Memory B cell (primary cell): ENCODE measurements around the gene RIOK1.

Source experiments
- ATAC-seq: fragments of 150-1000 bp; cut with Tn5 transposase; 2 replicates; pipeline ENCODE4 v1.10.0; 2021; ENCODE audit warnings: low read depth, mild to moderate bottlenecking, moderate library complexity
- DNase-seq, 2 donors: peaks; one replicate each; pipeline ENCODE4 v3.0.0; 2022; ENCODE audit warnings: low spot score in 2 of 2
- H3K27ac Mint-ChIP-seq: one replicate; pipeline ENCODE4 v1.8.0; 2022; ENCODE audit warnings: mild to moderate bottlenecking, moderate library complexity, mixed read lengths
- H3K27me3 Mint-ChIP-seq: one replicate; pipeline ENCODE4 v1.8.0; 2022; ENCODE audit warnings: mixed read lengths
- H3K36me3 Mint-ChIP-seq: one replicate; pipeline ENCODE4 v1.8.0; 2022; ENCODE audit warnings: mild to moderate bottlenecking, mixed read lengths
- H3K4me1 Mint-ChIP-seq: one replicate; pipeline ENCODE4 v1.8.0; 2022; ENCODE audit warnings: mixed read lengths
- H3K4me3 Mint-ChIP-seq: one replicate; pipeline ENCODE4 v1.8.0; 2022; ENCODE audit warnings: mild to moderate bottlenecking, moderate library complexity, mixed read lengths
- H3K9me3 Mint-ChIP-seq: one replicate; pipeline ENCODE4 v1.8.0; 2022; ENCODE audit warnings: mixed read lengths

The RIOK1 gene

DNA sequence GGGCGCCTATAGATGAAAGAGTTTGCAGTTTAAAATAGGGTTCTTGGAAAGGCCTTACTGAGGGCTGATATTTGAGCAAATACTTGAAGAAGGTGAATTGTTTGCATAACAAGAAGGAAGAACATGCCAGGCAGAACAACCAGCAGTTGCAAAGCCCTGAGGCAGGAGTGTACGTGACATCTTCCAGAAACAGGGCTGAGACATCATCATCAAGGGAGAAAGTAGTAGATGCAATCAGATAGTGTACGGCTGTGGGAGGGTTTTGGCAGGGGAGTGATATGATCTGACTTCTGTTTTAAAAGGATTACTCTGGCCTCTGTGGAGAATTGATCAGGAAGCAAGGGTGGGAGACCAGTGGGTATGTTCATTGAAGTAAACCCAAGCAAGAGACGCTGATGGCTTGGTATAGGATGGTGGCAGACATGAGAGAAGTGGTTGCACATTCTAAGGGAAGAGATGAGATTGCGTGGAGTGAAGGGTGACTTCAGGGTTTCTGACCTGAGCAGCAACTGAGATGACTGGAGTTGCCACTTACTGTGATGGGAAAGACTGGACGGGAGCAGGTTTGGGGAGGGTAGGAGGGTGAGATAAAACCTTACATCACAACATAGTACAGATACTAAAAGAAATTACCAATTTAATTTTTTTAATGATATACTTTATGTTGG lies 28.8 kb downstream of the RIOK1 start:
- Mint-ChIP-seq H3K9me3 (no peaks in the 10 kb centered on the region), H3K4me3 (no peak overlapping the region), H3K27ac (no peak overlapping the region), H3K36me3 (peaks cover 34% of the 10 kb centered on the region), H3K4me1 (no peaks in the 10 kb centered on the region), H3K27me3 (no peaks in the 10 kb centered on the region)
- ATAC-seq (no peak), DNase-seq (no peak)

DNA sequence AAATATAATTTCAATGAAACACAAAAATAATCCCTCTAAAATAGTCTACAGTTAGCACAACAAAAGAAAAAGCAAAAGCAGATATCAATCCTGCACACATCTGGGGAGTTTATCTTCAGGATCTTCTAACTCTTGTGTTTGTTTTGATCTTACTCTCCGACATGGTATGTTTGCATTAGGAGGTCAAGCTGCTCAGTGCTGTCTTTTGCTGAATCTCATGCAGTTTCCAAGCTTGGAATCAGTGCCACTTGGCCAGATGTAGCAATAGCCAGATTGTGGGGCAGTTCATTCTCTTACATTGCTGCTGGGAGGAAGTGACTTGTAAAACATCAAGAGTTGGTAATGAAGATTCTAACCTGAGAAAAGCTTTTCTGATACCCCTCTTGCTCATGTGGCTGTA lies 29.5 kb downstream of the RIOK1 start:
- Mint-ChIP-seq H3K36me3 (peaks cover 29% of the 10 kb centered on the region), H3K27ac (peak overlapping the region; percentile 38), H3K4me3 (no peak overlapping the region), H3K9me3 (no peaks in the 10 kb centered on the region), H3K27me3 (no peaks in the 10 kb centered on the region), H3K4me1 (no peaks in the 10 kb centered on the region)
- ATAC-seq = no peak
- DNase-seq = no peak

DNA sequence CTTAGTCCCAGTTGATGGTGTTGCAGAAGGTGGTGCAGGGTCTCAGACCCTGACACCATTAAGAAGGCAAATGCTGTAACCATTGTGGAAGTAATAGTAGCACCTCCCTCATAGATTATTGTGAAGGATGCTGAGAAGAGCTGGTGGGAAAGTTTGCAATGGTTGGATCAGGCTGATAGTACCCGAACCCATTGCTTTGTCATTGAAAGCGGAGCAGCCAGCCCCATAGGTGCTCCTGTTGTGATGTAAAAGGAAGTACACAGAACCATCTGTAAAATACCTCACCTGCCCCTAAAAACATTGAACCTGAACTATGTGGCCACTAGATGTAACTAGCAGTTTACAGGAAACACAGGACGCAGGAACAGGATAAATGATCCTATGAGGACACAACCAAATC lies 31.5 kb downstream of the RIOK1 start:
- no peak for DNase-seq
- Mint-ChIP-seq H3K27ac (no peak overlapping the region), H3K9me3 (no peaks in the 10 kb centered on the region), H3K4me3 (no peak overlapping the region), H3K4me1 (no peaks in the 10 kb centered on the region), H3K36me3 (peaks cover 16% of the 10 kb centered on the region), H3K27me3 (no peaks in the 10 kb centered on the region)
- no peak for ATAC-seq

DNA sequence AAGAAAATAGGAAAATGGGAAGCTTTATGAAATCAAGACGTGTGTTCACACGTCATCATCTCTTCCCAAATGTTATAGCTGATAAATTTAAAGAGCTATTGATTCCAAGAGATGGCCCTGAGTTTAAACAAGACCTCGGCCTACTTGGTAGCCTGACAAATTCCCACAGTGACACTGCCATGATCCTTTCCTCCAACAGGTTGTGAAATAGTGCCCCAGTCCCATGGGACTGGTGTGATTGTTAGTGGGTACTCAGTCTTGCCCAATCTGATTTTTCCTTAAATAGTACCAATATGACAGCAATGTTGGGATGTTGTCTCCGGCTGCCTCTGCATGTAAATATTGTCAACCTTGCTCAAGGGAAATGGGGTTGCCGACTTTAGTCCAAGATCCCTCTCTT lies 34.5 kb downstream of the RIOK1 start:
- Mint-ChIP-seq H3K27me3 (no peaks in the 10 kb centered on the region), H3K4me1 (no peaks in the 10 kb centered on the region), H3K36me3 (peaks cover 3% of the 10 kb centered on the region), H3K9me3 (no peaks in the 10 kb centered on the region), H3K27ac (no peak overlapping the region), H3K4me3 (no peak overlapping the region)
- DNase-seq = no peak
- no peak for ATAC-seq

DNA sequence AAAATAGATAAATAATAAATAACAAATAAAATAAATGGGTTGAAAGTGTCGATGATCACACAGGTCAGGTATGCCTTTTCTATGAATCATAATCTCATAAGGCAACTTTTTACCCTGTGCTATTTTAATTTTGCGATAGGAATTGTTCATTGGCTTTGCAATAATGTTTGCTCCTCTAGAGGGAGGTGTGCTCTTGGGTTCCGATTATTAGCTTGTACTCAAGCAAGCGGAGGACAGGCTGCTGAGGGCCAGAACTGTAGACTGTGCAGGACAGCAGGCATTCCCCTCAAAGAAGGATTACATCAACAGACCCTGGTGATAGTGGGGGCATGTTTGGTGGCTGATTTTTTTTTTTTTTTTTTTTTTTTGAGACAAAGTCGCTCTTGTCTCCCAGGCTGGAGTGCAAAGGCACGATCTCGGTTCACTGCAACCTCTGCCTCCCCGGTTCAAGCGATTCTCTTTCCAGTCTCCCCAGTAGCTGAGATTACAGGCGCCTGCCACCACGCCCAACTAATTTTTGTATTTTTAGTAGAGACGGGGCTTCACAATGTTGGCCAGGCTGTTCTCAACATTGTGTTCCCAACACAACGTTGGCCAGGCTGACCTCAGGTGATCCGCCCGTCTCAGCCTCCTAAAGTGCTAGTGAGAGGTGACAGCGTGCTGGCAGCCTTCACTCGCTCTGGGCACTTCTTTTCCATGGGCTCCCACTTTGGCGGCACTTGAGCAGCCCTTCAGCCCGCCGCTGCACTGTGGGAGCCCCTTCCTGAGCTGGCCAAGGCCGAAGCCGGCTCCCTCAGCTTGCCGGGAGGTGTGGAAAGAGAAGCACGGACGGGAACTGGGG lies 35.6 kb downstream of the RIOK1 start:
- no peak for DNase-seq
- H3K4me3 Mint-ChIP-seq = no peak overlapping the region
- no peak overlapping the region for H3K27ac Mint-ChIP-seq
- peaks cover 1% of the 10 kb centered on the region for H3K36me3 Mint-ChIP-seq
- no peaks in the 10 kb centered on the region for H3K4me1 Mint-ChIP-seq
- no peaks in the 10 kb centered on the region for H3K27me3 Mint-ChIP-seq
- ATAC-seq = peak; percentile 49
- no peaks in the 10 kb centered on the region for H3K9me3 Mint-ChIP-seq

DNA sequence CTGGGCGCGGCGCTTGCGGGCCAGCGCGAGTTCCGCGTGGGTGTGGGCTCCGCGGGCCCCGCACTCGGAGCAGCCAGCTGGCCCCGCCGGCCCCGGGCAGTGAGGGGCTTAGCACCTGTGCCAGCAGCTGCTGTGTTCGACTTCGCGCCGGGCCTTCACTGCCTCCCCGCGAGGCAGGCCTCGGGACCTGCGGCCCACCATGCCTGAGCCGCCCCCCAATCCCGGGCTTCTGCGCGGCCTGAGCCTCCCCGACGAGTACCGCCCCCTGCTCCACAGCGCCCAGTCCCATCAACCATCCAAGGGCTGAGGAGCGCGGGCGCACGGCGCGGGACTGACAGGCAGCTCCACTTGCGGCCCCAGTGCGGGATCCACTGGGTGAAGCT lies 36.2 kb downstream of the RIOK1 start:
- Mint-ChIP-seq H3K36me3 (no peaks in the 10 kb centered on the region), H3K4me3 (no peak overlapping the region), H3K9me3 (no peaks in the 10 kb centered on the region), H3K27ac (no peak overlapping the region), H3K27me3 (no peaks in the 10 kb centered on the region), H3K4me1 (no peaks in the 10 kb centered on the region)
- DNase-seq (no peak), ATAC-seq (no peak)

DNA sequence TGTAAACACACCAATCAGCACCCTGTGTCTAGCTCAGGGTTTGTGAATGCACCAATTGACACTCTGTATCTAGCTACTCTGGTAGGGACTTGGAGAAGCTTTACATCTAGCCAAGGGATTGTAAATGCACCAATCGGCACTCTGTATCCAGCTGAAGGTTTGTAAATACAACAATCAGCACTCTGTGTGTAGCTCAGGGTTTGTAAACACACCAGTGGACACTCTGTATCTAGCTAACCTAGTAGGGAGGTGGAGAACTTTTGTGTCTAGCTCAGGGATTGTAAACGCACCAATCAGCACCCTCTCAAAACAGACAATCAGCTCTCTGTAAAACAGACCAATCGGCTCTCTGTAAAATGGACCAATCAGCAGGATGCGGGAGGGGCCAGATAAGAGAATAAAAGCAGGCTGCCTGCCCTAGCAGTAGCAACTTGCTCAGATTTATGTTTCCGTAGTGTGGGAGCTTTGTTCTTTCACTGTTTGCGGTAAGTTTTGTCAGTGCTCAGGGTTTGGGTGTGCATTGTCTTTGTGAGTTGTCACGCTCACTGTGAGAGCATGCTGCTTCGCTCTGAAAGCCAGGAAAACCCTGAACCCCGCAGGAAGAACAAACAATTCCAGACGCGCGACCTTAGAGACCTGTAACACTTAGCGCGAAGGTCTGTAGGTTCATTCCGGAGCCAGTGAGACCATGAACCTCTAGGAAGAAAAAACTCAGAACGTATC lies 37.0 kb downstream of the RIOK1 start:
- Mint-ChIP-seq H3K36me3 (no peaks in the 10 kb centered on the region), H3K4me1 (peaks cover 6% of the 10 kb centered on the region), H3K27me3 (peaks cover 4% of the 10 kb centered on the region), H3K27ac (no peak overlapping the region), H3K9me3 (no peaks in the 10 kb centered on the region), H3K4me3 (no peak overlapping the region)
- ATAC-seq = no peak
- DNase-seq = no peak

DNA sequence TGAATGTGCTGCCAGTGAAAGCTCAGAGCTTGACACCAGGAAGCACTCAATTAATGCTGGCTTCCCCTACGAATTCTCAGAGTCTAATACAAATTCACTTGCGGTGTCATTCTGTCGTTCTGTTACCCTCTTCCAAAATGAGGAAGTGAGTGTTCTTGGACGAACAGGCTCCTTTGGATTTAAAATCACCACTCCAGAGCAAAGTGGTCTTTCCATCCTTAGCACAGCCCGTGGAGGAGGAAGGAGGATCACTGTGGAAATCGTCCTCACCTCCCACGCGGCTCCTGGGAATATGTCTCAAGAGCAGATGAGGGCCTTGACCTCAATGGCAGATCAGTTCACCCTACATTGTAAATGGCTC lies 41.7 kb downstream of the RIOK1 start:
- H3K27me3 Mint-ChIP-seq = peaks cover 6% of the 10 kb centered on the region
- peaks cover 5% of the 10 kb centered on the region for H3K36me3 Mint-ChIP-seq
- DNase-seq (no peak), ATAC-seq (peak; percentile 31)
- no peak overlapping the region for H3K27ac Mint-ChIP-seq
- H3K9me3 Mint-ChIP-seq = peaks cover 6% of the 10 kb centered on the region
- peaks cover 6% of the 10 kb centered on the region for H3K4me1 Mint-ChIP-seq
- H3K4me3 Mint-ChIP-seq = no peak overlapping the region

DNA sequence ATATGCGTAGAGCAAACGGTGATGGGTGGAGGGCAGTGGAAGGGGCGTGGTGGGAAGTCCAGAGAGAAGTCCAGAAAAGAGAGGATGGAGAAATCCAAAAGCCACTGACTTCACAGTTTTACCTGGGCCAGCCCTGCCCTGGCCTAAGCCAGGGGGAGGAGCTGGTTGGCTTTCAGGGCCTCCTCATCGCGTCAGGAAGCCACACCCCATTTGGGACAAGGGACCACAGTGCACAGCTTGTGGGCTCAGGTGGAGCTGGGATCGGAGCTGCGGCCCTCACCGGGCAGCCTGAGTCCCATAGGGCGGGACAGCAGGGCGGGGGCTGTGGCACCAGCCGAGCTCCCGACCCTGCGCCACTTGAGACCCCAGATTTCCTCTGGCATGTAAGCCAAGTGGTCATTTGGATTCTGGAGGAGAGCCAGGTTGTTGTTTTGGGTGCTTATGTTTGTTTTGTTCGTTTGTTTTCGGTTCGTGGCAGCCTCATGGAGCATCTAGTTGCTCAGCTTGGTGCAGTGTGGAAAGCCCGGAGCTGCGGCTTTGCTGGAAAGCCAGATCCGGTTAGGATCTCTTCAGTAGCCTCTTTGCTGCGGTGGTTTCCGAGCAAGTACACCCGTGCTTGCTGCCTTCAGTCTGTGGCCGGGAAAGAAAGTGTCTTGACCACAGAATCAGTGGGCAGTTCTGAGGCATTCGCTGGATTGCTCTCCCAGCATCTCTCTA lies 42.2 kb downstream of the RIOK1 start:
- Mint-ChIP-seq H3K9me3 (peaks cover 6% of the 10 kb centered on the region), H3K27ac (no peak overlapping the region), H3K4me1 (peaks cover 6% of the 10 kb centered on the region), H3K4me3 (no peak overlapping the region), H3K27me3 (peaks cover 6% of the 10 kb centered on the region), H3K36me3 (peaks cover 5% of the 10 kb centered on the region)
- ATAC-seq (no peak), DNase-seq (no peak)

DNA sequence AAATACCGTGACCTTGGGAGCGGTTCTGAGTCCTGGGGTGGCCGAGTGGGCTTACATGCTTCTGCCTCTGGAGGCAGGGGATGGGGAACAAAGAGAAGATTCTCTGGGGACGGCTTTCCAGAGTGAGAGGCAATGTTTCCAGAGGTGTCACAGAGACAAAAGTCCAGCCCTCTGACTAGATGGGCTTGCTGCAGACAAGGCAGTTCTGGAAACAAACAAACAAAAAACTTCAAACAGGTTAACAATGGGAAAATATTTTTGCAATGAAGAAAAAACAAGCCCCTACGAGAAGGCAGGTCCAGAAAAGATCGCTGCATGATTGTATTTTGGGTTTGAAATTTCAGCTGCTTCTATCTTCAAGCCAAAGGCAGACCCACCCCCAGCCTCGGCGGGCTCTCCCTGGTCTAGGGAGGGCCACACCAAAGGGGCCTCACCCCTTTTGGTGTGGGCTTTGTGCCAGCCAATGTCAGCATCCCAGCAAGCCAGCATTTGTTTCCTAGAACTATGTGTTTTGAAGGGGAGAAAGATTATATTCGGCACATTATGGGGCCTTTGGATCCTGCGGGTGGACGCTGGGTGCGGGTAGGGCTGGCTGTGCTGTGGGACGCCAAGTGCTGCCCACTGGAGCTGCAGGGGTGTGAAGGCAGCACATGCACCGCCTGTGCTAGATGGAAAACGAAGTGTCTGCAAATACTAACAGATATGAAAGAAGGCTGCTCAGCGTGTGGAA lies 42.9 kb downstream of the RIOK1 start:
- peaks cover 5% of the 10 kb centered on the region for H3K36me3 Mint-ChIP-seq

DNA sequence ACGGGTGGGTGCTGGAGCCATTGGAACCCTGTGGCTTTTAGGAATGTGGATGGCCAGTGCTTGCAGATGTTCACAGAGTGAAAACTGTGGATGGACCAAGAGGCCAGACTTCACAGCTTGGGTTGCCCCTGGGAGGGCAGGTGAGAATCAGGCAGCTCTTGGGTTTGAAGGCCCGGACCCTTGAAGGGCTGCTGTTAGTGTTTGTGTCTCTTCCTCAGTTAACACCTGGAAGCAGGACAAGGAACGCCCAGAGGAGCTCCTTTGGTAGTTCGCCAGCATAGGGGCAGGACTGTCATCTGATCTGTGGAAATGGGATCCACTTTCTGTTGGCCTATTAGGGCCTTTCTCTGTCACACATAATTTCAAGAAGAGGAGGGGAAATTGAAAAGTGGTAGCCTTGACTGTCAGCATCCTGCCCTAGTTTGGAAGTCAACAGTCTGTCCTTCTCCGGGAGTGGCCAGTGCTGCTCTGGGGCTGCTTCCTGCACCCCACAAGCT lies 43.6 kb downstream of the RIOK1 start:
- peaks cover 6% of the 10 kb centered on the region for H3K27me3 Mint-ChIP-seq
- no peak overlapping the region for H3K4me3 Mint-ChIP-seq
- H3K27ac Mint-ChIP-seq = no peak overlapping the region
- H3K36me3 Mint-ChIP-seq = peaks cover 5% of the 10 kb centered on the region
- ATAC-seq (no peak), DNase-seq (no peak)
- H3K9me3 Mint-ChIP-seq = peaks cover 9% of the 10 kb centered on the region
- peaks cover 8% of the 10 kb centered on the region for H3K4me1 Mint-ChIP-seq

More for the DNA sequence above, 42.9 kb downstream of the RIOK1 start:
- Mint-ChIP-seq H3K4me1 (peaks cover 8% of the 10 kb centered on the region), H3K27me3 (peaks cover 6% of the 10 kb centered on the region), H3K9me3 (peaks cover 9% of the 10 kb centered on the region), H3K27ac (no peak overlapping the region), H3K4me3 (no peak overlapping the region)
- ATAC-seq = no peak
- DNase-seq = no peak

DNA sequence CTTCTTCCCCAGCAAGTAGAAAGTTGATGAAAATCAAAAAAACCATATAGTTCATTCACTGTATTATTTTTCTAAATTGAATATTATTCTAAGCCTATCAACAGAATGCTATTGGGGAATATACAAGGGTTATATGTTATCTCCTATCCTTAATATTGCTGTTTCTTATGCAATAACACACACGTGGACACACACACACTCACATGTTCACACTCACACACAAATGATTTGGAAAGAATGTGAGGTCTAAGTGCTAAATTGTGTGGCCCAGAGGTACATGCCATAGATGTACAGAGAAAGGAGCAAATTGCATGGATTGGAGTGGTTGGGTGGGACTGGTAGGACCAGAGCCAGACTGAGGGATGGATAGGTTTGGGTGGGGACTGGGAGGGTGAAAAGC lies 45.1 kb downstream of the RIOK1 start:
- H3K4me3 Mint-ChIP-seq = no peak overlapping the region
- H3K27ac Mint-ChIP-seq = no peak overlapping the region
- H3K27me3 Mint-ChIP-seq = peaks cover 6% of the 10 kb centered on the region
- ATAC-seq (no peak), DNase-seq (no peak)
- peaks cover 5% of the 10 kb centered on the region for H3K36me3 Mint-ChIP-seq
- H3K4me1 Mint-ChIP-seq = peaks cover 14% of the 10 kb centered on the region
- peaks cover 9% of the 10 kb centered on the region for H3K9me3 Mint-ChIP-seq

DNA sequence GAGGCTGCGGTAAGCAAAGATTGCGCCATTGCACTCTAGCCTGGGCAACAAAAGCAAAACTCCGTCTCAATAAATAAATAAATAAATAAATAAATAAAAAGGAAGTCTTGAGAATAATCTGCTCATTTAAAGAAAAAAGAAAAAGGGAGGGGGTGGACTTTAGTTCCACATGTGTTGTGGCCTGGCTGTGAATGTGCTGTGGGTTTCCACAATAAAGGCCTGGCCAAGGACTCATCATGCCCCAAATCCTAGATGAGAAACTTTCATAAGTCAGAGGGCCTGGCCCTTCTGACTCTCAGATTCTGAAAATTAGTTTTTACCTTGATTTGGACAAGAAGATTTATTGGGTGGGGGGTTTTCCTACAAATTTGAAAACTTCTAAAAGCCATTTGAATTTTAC lies 48.4 kb downstream of the RIOK1 start:
- H3K4me1 Mint-ChIP-seq = peaks cover 18% of the 10 kb centered on the region

More for the DNA sequence above, 48.4 kb downstream of the RIOK1 start:
- ATAC-seq (no peak), DNase-seq (no peak)
- peaks cover 6% of the 10 kb centered on the region for H3K27me3 Mint-ChIP-seq
- H3K27ac Mint-ChIP-seq = no peak overlapping the region
- peaks cover 9% of the 10 kb centered on the region for H3K9me3 Mint-ChIP-seq
- H3K4me3 Mint-ChIP-seq = no peak overlapping the region
- peaks cover 5% of the 10 kb centered on the region for H3K36me3 Mint-ChIP-seq
